Kidney epithelial cell (primary cell): ENCODE measurements around the gene SUDS3. TPM values are rescaled to one million over a fixed set of nuclear protein-coding genes. Genes with fewer than 3 reads are reported as not detected.

Experiments used
- DNase-seq: peaks from one replicate; pipeline ENCODE4 v3.0.0-alpha.2; 2010; ENCODE audit warnings: low read depth
- H3K27me3 ChIP-seq: 2 replicates; pipeline ENCODE4 v1.6.0; 2011; ENCODE audit warnings: low read length; ENCODE audit not compliant: control insufficient read depth, insufficient read depth
- H3K36me3 ChIP-seq: 2 replicates; pipeline ENCODE4 v1.5.1; 2011; ENCODE audit warnings: low read length; ENCODE audit not compliant: control insufficient read depth, insufficient read depth
- H3K4me3 ChIP-seq: 2 replicates; pipeline ENCODE4 v1.5.1; 2011; ENCODE audit warnings: low read depth, mild to moderate bottlenecking, control low read depth, low read length
- total RNA-seq: library from RNA; depleted of rRNA; stranded (reverse); fragments of >200 nt; gene quantifications from 2 replicates; pipeline ENCODE4 v1.2.3, GENCODE V29; 2015
- TF ChIP-seq, protein P1 (sequence below): IDR thresholded peaks from 2 replicates; pipeline ENCODE4 v1.5.1; 2011; ENCODE audit warnings: mild to moderate bottlenecking, moderate library complexity, low read length, control low read depth, inconsistent platforms; ENCODE audit not compliant: insufficient read depth, poor library complexity, severe bottlenecking

SUDS3 gene
- total RNA-seq, 1 donor from 2014 or later, result 30.5 TPM

GRCh38 chr12:118370601-118371000 is 5.8 kb upstream of the SUDS3 start:
- H3K36me3 ChIP-seq, result no peaks in the 10 kb centered on the region
- peak overlapping the region; percentile 88 for H3K4me3 ChIP-seq
- no peak for DNase-seq
- no peaks in the 10 kb centered on the region for H3K27me3 ChIP-seq
- TF ChIP-seq, protein P1, sequence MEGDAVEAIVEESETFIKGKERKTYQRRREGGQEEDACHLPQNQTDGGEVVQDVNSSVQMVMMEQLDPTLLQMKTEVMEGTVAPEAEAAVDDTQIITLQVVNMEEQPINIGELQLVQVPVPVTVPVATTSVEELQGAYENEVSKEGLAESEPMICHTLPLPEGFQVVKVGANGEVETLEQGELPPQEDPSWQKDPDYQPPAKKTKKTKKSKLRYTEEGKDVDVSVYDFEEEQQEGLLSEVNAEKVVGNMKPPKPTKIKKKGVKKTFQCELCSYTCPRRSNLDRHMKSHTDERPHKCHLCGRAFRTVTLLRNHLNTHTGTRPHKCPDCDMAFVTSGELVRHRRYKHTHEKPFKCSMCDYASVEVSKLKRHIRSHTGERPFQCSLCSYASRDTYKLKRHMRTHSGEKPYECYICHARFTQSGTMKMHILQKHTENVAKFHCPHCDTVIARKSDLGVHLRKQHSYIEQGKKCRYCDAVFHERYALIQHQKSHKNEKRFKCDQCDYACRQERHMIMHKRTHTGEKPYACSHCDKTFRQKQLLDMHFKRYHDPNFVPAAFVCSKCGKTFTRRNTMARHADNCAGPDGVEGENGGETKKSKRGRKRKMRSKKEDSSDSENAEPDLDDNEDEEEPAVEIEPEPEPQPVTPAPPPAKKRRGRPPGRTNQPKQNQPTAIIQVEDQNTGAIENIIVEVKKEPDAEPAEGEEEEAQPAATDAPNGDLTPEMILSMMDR, result no peak

DNA sequence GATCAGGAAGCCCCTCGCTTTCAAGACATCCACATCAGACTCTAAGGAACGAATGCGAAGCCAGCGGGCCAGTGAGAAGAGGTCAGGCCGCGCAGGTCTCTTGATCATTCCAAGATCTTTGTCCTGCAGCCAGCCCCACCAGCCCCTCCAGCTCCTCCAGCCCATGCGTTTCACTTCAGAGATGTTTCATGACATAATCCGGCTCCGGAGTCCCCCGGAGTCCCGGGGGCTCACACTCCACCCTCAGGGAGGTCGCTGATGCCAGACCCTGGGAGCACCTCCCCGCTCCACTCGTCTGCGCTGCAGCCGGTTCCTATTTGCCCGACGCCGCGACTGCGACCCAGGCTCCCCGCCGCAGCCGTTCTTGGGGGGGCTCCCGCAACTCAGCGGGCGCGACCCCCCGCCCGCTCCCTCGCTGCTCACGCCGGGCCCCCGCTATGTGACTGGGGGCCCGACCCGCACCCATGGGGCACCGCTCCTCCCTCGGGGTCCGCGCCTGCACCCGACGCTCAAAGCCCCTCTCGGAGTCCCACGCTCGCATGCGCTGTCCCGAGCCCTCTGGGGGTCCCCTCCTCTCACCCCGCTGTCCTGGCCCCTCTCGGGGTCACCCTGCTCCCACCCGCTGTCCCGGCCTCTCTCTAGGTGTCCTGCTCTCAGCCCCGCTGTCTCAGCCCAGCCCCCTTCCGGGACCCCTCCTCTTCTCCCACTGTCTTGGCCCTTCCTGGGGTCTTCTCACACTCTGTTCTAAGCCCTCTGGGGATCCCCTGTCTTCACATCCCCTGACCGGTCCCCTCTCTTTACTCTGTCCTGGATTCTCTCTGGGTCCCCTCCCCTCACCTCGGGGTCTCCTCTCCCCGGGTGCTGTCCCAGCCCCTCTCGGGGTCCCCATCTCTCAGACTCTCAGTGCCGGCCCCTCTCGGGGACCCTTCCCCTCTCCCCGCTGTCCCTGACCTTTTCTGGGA is 4.8 kb upstream of the SUDS3 start:
- Histone ChIP-seq H3K4me3 (peak overlapping the region; percentile 88), H3K36me3 (no peaks in the 10 kb centered on the region), H3K27me3 (no peaks in the 10 kb centered on the region)
- no peak for DNase-seq
- TF ChIP-seq, protein P1, result no peak

DNA sequence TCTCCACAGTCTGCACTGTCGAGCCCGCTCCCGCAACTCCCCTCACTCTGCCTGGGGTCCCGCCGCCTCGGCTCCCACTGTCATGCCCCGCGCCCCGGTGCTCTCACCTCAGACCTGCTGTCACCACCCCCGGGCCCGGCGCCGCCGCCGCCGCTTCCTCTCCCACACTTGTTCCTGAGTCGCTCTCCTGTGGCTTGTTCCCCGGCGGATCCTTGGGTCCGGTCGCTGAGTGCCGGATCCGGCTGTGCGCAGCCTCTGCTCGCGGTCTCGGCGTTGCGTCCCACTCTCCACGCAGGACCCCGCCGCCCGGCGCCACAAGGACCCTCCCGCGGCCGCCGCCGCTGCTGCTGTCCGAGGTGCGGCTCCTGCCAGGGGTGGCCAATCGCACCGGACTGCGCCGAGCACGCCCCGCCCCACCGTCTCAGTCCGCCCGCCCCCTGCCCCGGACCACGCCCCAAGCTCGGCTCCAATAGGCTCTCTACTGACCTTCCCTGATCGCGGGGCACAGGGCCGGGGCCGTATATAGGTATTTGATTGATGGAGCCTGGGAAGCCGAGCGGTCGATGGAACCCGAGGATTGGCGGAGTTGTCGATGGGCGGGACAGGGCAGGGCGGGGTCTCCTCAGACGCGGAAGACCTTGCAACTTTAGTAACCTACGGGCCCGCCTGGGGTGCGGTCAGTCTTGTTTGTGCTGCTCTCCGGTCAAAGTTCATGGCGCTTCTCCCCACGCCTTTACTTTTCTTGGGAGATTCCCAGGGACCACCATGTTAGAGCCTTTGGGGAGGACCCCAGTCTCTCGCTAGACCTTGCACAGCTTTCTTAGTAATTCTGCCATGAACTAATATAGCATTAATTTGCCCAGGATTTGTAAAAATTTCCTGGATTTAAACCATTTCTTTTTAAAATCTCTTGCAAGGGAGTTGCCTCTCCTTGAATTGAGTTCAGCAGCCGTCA is 3.5 kb upstream of the SUDS3 start, which contains the start of gene TAOK3:
Gene TAOK3 (minus strand): TSS at position 367 of the 955 bp plus-strand sequence. CDS start 117,340 bp downstream, outside the sequence.
- Histone ChIP-seq H3K27me3 (no peaks in the 10 kb centered on the region), H3K4me3 (peak within 1 kb of the TSS; percentile 88), H3K36me3 (no peaks in the 10 kb centered on the region)
- TF ChIP-seq, protein P1, result no peak
- peak; percentile 70 for DNase-seq

- DNase-seq, result no peak
- H3K36me3 ChIP-seq, result no peaks in the 10 kb centered on the region
- H3K27me3 ChIP-seq, result no peaks in the 10 kb centered on the region
Observed at GRCh38 chr12:118373616-118374015, 2.7 kb upstream of the SUDS3 start.

GRCh38 chr12:118374126-118374725 is 2.1 kb upstream of the SUDS3 start:
- H3K36me3 ChIP-seq, result no peaks in the 10 kb centered on the region
- TF ChIP-seq, protein P1, result no peak
- H3K27me3 ChIP-seq, result no peaks in the 10 kb centered on the region
- H3K4me3 ChIP-seq, result no peak overlapping the region
- DNase-seq, result no peak

More at GRCh38 chr12:118373616-118374015, 2.7 kb upstream of the SUDS3 start:
- peak overlapping the region; percentile 64 for H3K4me3 ChIP-seq
- TF ChIP-seq, protein P1, result no peak
